Epithelial cell of esophagus (primary cell): ENCODE results near the gene ANKRD33B.

Experiments used
- DNase-seq: peaks from one replicate; pipeline ENCODE4 v3.0.0; 2010; ENCODE audit warnings: low read depth
- H3K4me3 ChIP-seq: 2 replicates; pipeline ENCODE4 v1.5.1; 2011; ENCODE audit warnings: mild to moderate bottlenecking, low read length, control low read depth
- CTCF ChIP-seq: IDR thresholded peaks from 2 replicates; pipeline ENCODE4 v1.5.1; 2011; ENCODE audit warnings: low read depth, mild to moderate bottlenecking, low read length, control low read depth, inconsistent platforms; ENCODE audit not compliant: insufficient read depth; ENCODE audit errors: missing control alignments

The ANKRD33B gene

GRCh38 chr5:10595672-10596309, 31.9 kb downstream of the ANKRD33B start:
- DNase-seq: peak; percentile 96
- H3K4me3 ChIP-seq: no peak overlapping the region
- no peak for TF ChIP-seq CTCF

- no peak for TF ChIP-seq CTCF
- no peak for DNase-seq
- no peak overlapping the region for H3K4me3 ChIP-seq
These were observed 32.4 kb downstream of the ANKRD33B start for GRCh38 chr5:10596310-10596703.

- TF ChIP-seq CTCF: no peak
- H3K4me3 ChIP-seq: no peak overlapping the region
- no peak for DNase-seq
These were observed 33.1 kb downstream of the ANKRD33B start for GRCh38 chr5:10596886-10597451.

- no peak for TF ChIP-seq CTCF
- no peak for DNase-seq
- H3K4me3 ChIP-seq: no peak overlapping the region
These were observed 35.2 kb downstream of the ANKRD33B start for GRCh38 chr5:10599113-10599512.

GRCh38 chr5:10599862-10600284, 36.0 kb downstream of the ANKRD33B start:
- no peak overlapping the region for H3K4me3 ChIP-seq
- TF ChIP-seq CTCF: no peak
- peak; percentile 89 for DNase-seq

GRCh38 chr5:10600626-10601245, 36.9 kb downstream of the ANKRD33B start:
- peak; percentile 77 for DNase-seq
- H3K4me3 ChIP-seq: no peak overlapping the region
- no peak for TF ChIP-seq CTCF
